Suprapubic skin (tissue), 4 donors: Measurements from ENCODE around the gene ZDHHC22.

Experiments
- CTCF ChIP-seq, 2 donors: fragments of 200-600 bp in 1 of 2; fragments of 450-650 bp in 1 of 2; sonication (generic) in 1 of 2; IDR thresholded peaks; one replicate each; pipeline ENCODE4 v1.5.1; 2016 to 2019; ENCODE audit warnings: antibody characterized with exemption in 2 of 2, mild to moderate bottlenecking in 1 of 2, moderate library complexity in 1 of 2
- EP300 ChIP-seq: sonication (generic); formaldehyde crosslinking; IDR thresholded peaks from one replicate; pipeline ENCODE4 v1.6.1; 2017; ENCODE audit warnings: antibody characterized with exemption
- POLR2A ChIP-seq, 2 donors: fragments of 450-650 bp; IDR thresholded peaks; one replicate each; pipeline ENCODE4 v1.6.1; 2017; ENCODE audit warnings: antibody characterized with exemption in 2 of 2, mild to moderate bottlenecking in 2 of 2, moderate library complexity in 2 of 2
- POLR2AphosphoS5 ChIP-seq, 3 donors: sonication (generic); formaldehyde crosslinking; IDR thresholded peaks; one replicate each; pipeline ENCODE4 v1.6.1; 2017; ENCODE audit warnings: antibody characterized with exemption in 3 of 3

- TF ChIP-seq CTCF (IDR thresholded peaks at IDR 0.05) (peak in 1 of 2 donors; percentile 11), POLR2A (IDR thresholded peaks at IDR 0.05) (no peak), EP300 (no peak), POLR2AphosphoS5 (IDR thresholded peaks at IDR 0.05) (no peak)
Observed at GRCh38 chr14:77151245-77151644, 9.7 kb upstream of the ZDHHC22 start.
